HCT116 (cell line): ENCODE data around the gene CAPN10. TPM values are rescaled to one million over a fixed set of nuclear protein-coding genes. Genes with fewer than 3 reads are reported as not detected.

Experiments
- ATAC-seq: fragments of 200-7000 bp; cut with Tn5 transposase; 2 replicates; pipeline ENCODE4 v1.9.1; 2020; ENCODE audit warnings: mild to moderate bottlenecking, moderate library complexity
- BruUV-seq: library from RNA; stranded (reverse); fragments of 400-500 nt; replicated peaks from 2 replicates; lab custom pipeline; 2021; lab: Mats Ljungman, UMichigan
- CTCF ChIA-PET: fragments of 300-600 bp; sonication (Branson Sonifier 250); formaldehyde crosslinking; loops from one replicate; lab custom pipeline; 2021; ENCODE audit warnings: antibody characterized with exemption; lab: Charles Lee
- POLR2A ChIA-PET: fragments of 300-600, 350-600 bp; sonication (Branson Sonifier 250); formaldehyde crosslinking; loops from one replicate; lab custom pipeline; 2021; ENCODE audit warnings: antibody characterized with exemption; lab: Charles Lee
- RAD21 ChIA-PET, 2 experiments: fragments of 300-600 bp; sonication (Branson Sonifier 250); formaldehyde crosslinking; loops; one replicate each; lab custom pipeline; 2023; ENCODE audit warnings: low total read pairs in 2 of 2; ENCODE audit not compliant: uncharacterized antibody in 2 of 2, unreplicated experiment in 2 of 2, low non-redundant PET in 1 of 2; lab: Charles Lee
- DNase-seq: peaks from one replicate; pipeline ENCODE4 v3.0.0-alpha.2; 2010; ENCODE audit warnings: low read depth, low spot score
- H2AFZ ChIP-seq: fragments of 200-600 bp; shearing (Covaris generic), sonication (generic); 2 replicates; pipeline ENCODE4 v1.6.1; 2017; ENCODE audit warnings: low read depth, mixed run types, mixed read lengths, antibody characterized with exemption, low read length; ENCODE audit not compliant: poor library complexity, severe bottlenecking
- H3K27ac ChIP-seq: 2 replicates; pipeline ENCODE4 v1.5.1; 2012; ENCODE audit warnings: low read depth, low read length
- H3K27me3 ChIP-seq: fragments of 200-600 bp; sonication (generic); 2 replicates; pipeline ENCODE4 v1.6.1; 2016; ENCODE audit warnings: mixed run types, low read length, mixed read lengths; ENCODE audit not compliant: insufficient read depth
- H3K36me3 ChIP-seq, 2 experiments: fragments of 200-500 bp in 1 of 2; fragments of 200-600 bp in 1 of 2; sonication (Bioruptor generic) in 1 of 2; sonication (generic) in 1 of 2; 2 replicates each; pipeline versions ENCODE4 v1.5.1 to v1.6.1; 2014 to 2016; ENCODE audit warnings: low read length in 2 of 2, inconsistent platforms in 1 of 2, mixed read lengths in 1 of 2, mixed run types in 1 of 2; ENCODE audit not compliant: insufficient read depth in 2 of 2, control insufficient read depth in 1 of 2
- H3K4me1 ChIP-seq, 2 experiments: fragments of 200-600 bp in 1 of 2; sonication (generic) in 1 of 2; 2 replicates each; pipeline versions ENCODE4 v1.5.1 to v1.6.1; 2012 to 2017; ENCODE audit warnings: low read length in 2 of 2, inconsistent platforms in 1 of 2, mild to moderate bottlenecking in 1 of 2, mixed read lengths in 1 of 2, mixed run types in 1 of 2, moderate library complexity in 1 of 2; ENCODE audit not compliant: insufficient read depth in 2 of 2, control insufficient read depth in 1 of 2
- H3K4me2 ChIP-seq: fragments of 200-600 bp; sonication (generic); 2 replicates; pipeline ENCODE4 v1.6.1; 2017; ENCODE audit warnings: mixed run types, low read length, mixed read lengths
- H3K4me3 ChIP-seq, 2 experiments: fragments of 200-600 bp in 1 of 2; sonication (generic) in 1 of 2; replicated peaks in 1 of 2; 2 replicates each; pipeline ENCODE4 v1.5.1; 2011 to 2016; ENCODE audit warnings: low read length in 2 of 2, control low read depth in 1 of 2, low read depth in 1 of 2, mild to moderate bottlenecking in 1 of 2, mixed read lengths in 1 of 2, mixed run types in 1 of 2
- H3K79me2 ChIP-seq: fragments of 200-600 bp; sonication (generic); 2 replicates; pipeline ENCODE4 v1.6.1; 2017; ENCODE audit warnings: mild to moderate bottlenecking, mixed run types, low read length, moderate library complexity, mixed read lengths; ENCODE audit not compliant: insufficient read depth
- H3K9ac ChIP-seq: fragments of 200-600 bp; sonication (generic); 2 replicates; pipeline ENCODE4 v1.6.1; 2016; ENCODE audit warnings: low read length, mixed read lengths
- H3K9me2 ChIP-seq: fragments of 200-600 bp; sonication (generic), shearing (Covaris generic); 2 replicates; pipeline ENCODE4 v1.6.1; 2017; ENCODE audit warnings: mixed run types, mild to moderate bottlenecking, moderate library complexity; ENCODE audit not compliant: insufficient read depth
- H3K9me3 ChIP-seq, 2 experiments: fragments of 200-500 bp in 1 of 2; fragments of 200-600 bp in 1 of 2; sonication (Bioruptor generic) in 1 of 2; sonication (generic) in 1 of 2; 2 replicates each; pipeline ENCODE4 v1.6.1; 2014 to 2017; ENCODE audit warnings: low read length in 2 of 2, mixed read lengths in 2 of 2, inconsistent platforms in 1 of 2, low read depth in 1 of 2, mild to moderate bottlenecking in 1 of 2, mixed run types in 1 of 2, moderate library complexity in 1 of 2; ENCODE audit not compliant: control insufficient read depth in 1 of 2, insufficient read depth in 1 of 2
- H4K20me1 ChIP-seq: fragments of 200-600 bp; sonication (generic), shearing (Covaris generic); 2 replicates; pipeline ENCODE4 v1.6.1; 2017; ENCODE audit warnings: mixed run types, mild to moderate bottlenecking, moderate library complexity; ENCODE audit not compliant: insufficient read depth
- CBX3 ChIP-seq: IDR thresholded peaks from 2 replicates; pipeline ENCODE4 v1.6.1; 2012; ENCODE audit warnings: low read depth
- MAX ChIP-seq: IDR thresholded peaks from 2 replicates; pipeline ENCODE4 v1.6.1; 2012
- RAD21 ChIP-seq: IDR thresholded peaks from 2 replicates; pipeline ENCODE4 v1.6.1; 2012; ENCODE audit warnings: low read depth, mild to moderate bottlenecking
- ZNF274 ChIP-seq: fragments of 200-500 bp; sonication (Bioruptor generic); IDR thresholded peaks from 2 replicates; pipeline ENCODE4 v1.6.1; 2014; ENCODE audit warnings: mild to moderate bottlenecking, low read depth, low read length, inconsistent platforms
- intact Hi-C: fragments of 100-400 bp; cut with micrococcal nuclease; formaldehyde crosslinking; loops from 2 replicates; pipeline ENCODE4 v1.10.0; 2022
- total RNA-seq: library from RNA; stranded (reverse); gene quantifications from one replicate; pipeline ENCODE4 v1.2.1, GENCODE V29; 2021; ENCODE audit not compliant: unreplicated experiment
- TF ChIP-seq, protein P1 (sequence below): IDR thresholded peaks from 2 replicates; pipeline ENCODE4 v1.6.1; 2012; ENCODE audit warnings: low read depth

CAPN10 gene
- total RNA-seq, 1 experiment from 2014 or later = 40.7 TPM

DNA sequence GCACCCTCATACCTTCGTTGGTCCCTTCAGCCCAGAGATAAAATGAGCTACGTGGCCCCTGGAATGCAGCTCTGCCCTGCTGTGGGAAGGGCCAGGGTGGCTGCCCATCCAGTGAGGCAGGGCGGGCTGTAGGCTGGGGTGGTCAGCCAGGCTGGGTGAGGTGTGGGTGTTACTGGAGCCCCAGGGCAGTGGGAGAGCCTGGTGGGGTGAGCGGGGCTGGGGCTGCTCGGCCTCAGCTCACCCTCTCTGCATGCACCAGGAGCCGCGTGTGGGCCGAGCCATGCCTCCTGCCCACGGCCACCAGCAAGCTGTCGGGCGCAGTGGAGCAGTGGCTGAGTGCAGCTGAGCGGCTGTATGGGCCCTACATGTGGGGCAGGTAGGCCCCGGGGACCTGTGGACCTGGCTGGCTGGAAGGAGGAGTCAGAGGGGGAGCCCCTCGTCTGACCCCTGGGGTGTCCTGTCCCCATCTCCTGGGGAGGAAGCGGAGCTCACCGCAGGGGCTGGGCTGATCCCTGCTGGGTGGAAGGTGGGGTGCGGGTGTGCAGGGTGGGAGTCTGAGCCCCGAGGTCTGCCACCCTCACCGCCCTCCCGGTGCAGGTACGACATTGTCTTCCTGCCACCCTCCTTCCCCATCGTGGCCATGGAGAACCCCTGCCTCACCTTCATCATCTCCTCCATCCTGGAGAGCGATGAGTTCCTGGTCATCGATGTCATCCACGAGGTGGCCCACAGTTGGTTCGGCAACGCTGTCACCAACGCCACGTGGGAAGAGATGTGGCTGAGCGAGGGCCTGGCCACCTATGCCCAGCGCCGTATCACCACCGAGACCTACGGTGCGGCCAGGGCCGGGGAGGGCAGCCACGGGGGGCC is 12.8 kb upstream of the CAPN10 start:
- no peak overlapping the region for H3K9ac ChIP-seq
- H3K79me2 ChIP-seq = peaks cover 29% of the 10 kb centered on the region; the same call in 1 of the 2 replicates
- ChIA-PET CTCF (no interaction called here), POLR2A (no interaction called here), RAD21 (no interaction called here)
- H3K27ac ChIP-seq = no peak overlapping the region
- no peaks in the 10 kb centered on the region for H3K27me3 ChIP-seq
- no peaks in the 10 kb centered on the region for H3K9me2 ChIP-seq
- ATAC-seq = no peak
- H4K20me1 ChIP-seq = no peaks in the 10 kb centered on the region
- no TSS peak for BruUV-seq
- no peak overlapping the region for H2AFZ ChIP-seq
- H3K9me3 ChIP-seq = no peaks in the 10 kb centered on the region
- intact Hi-C loops = no loop called here
- H3K36me3 ChIP-seq = no peaks in the 10 kb centered on the region
- no peak overlapping the region for H3K4me2 ChIP-seq
- no peak overlapping the region for H3K4me3 ChIP-seq
- peaks cover 14 to 24% of the 10 kb centered on the region in 2 experiments for H3K4me1 ChIP-seq
- TF ChIP-seq MAX (no peak), CBX3 (no peak), ZNF274 (no peak), RAD21 (no peak)
- TF ChIP-seq, protein P1, sequence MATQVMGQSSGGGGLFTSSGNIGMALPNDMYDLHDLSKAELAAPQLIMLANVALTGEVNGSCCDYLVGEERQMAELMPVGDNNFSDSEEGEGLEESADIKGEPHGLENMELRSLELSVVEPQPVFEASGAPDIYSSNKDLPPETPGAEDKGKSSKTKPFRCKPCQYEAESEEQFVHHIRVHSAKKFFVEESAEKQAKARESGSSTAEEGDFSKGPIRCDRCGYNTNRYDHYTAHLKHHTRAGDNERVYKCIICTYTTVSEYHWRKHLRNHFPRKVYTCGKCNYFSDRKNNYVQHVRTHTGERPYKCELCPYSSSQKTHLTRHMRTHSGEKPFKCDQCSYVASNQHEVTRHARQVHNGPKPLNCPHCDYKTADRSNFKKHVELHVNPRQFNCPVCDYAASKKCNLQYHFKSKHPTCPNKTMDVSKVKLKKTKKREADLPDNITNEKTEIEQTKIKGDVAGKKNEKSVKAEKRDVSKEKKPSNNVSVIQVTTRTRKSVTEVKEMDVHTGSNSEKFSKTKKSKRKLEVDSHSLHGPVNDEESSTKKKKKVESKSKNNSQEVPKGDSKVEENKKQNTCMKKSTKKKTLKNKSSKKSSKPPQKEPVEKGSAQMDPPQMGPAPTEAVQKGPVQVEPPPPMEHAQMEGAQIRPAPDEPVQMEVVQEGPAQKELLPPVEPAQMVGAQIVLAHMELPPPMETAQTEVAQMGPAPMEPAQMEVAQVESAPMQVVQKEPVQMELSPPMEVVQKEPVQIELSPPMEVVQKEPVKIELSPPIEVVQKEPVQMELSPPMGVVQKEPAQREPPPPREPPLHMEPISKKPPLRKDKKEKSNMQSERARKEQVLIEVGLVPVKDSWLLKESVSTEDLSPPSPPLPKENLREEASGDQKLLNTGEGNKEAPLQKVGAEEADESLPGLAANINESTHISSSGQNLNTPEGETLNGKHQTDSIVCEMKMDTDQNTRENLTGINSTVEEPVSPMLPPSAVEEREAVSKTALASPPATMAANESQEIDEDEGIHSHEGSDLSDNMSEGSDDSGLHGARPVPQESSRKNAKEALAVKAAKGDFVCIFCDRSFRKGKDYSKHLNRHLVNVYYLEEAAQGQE = no peak
- no peak for DNase-seq
